ENCODE data around the gene CLPTM1L. TPM values are rescaled to one million over a fixed set of nuclear protein-coding genes. Genes with fewer than 3 reads are reported as not detected.

CLPTM1L gene
- total RNA-seq, 2 experiments from 2014 or later: 47.2 to 47.4 TPM

DNA sequence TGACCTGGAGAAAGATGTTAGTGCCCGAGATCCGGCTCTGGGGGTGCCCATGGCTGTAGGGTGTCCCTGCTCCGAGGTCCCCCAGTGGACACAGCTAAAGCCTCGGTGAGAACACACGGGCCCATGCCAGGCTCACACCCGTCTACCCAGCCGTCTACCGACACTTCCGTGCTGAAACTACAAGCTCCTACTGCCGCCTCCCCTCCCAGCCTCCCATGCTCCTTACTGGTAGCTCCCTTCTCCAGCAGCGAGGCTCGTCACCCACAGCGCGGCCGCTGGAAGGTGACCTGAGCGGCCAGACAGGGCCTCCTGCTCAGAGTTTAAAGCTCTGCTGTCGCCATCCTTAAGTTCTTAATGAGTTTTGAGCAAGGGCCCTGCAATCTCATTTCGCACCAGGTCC is 33.2 kb upstream of the CLPTM1L start:
- Mint-ChIP-seq H3K36me3 (ENCODE audit: low read depth) (no peaks in the 10 kb centered on the region), H3K4me3 (no peak overlapping the region), H3K4me1 (ENCODE audit: low read depth) (peaks cover 4% of the 10 kb centered on the region), H3K27ac (no peak overlapping the region), H3K27me3 (no peaks in the 10 kb centered on the region), H3K9me3 (no peaks in the 10 kb centered on the region)
- intact Hi-C loops (cut with DNase I, micrococcal nuclease): no loop called here
- peaks cover 18% of the 10 kb centered on the region for H3K4me1 ChIP-seq (ENCODE audit: insufficient read depth, low read length)
- CTCF ChIA-PET: no interaction called here
- DNase-seq (peak in 1 of 14 experiments; percentile 12), ATAC-seq (ENCODE audit: poor library complexity) (no peak)
- no peak for TF ChIP-seq CTCF (IDR thresholded peaks at IDR 0.05)
- H3K9me3 ChIP-seq (ENCODE audit: control insufficient read depth in 1 of 2, insufficient read depth in 1 of 2, low read length in 2 of 2): peaks cover 0 to 11% of the 10 kb centered on the region in 2 experiments
- POLR2A ChIA-PET: interaction anchor here (2.0 kb wide), 1 partner anchor 9 kb away, joined by 4 read pairs; no protein-coding TSS in a partner anchor
- H3K27ac ChIP-seq (ENCODE audit: low read depth in 1 of 2, low read length in 2 of 2): no peak overlapping the region
- no peaks in the 10 kb centered on the region for H3K27me3 ChIP-seq (ENCODE audit: control insufficient read depth in 1 of 2, insufficient read depth in 2 of 2, low read length in 2 of 2)
- H3K36me3 ChIP-seq (ENCODE audit: insufficient read depth, low read length): no peaks in the 10 kb centered on the region
- no peak overlapping the region for H3K4me3 ChIP-seq (ENCODE audit: low read length)

- no peaks in the 10 kb centered on the region for H3K36me3 ChIP-seq (ENCODE audit: insufficient read depth, low read length)
- no peak for DNase-seq
- no peaks in the 10 kb centered on the region for H3K27me3 Mint-ChIP-seq
- no peaks in the 10 kb centered on the region for H3K36me3 Mint-ChIP-seq (ENCODE audit: low read depth)
- H3K4me3 ChIP-seq (ENCODE audit: low read length): no peak overlapping the region
- H3K27me3 ChIP-seq (ENCODE audit: control insufficient read depth in 1 of 2, insufficient read depth in 2 of 2, low read length in 2 of 2): no peaks in the 10 kb centered on the region
- H3K4me1 Mint-ChIP-seq (ENCODE audit: low read depth): peaks cover 4% of the 10 kb centered on the region
- H3K9me3 ChIP-seq (ENCODE audit: control insufficient read depth in 1 of 2, insufficient read depth in 1 of 2, low read length in 2 of 2): peaks cover 0 to 11% of the 10 kb centered on the region in 2 experiments
- intact Hi-C loops (cut with DNase I, micrococcal nuclease): no loop called here
- CTCF ChIA-PET: no interaction called here
- POLR2A ChIA-PET: interaction anchor here (2.0 kb wide), 1 partner anchor 10 kb away, joined by 4 read pairs; no protein-coding TSS in a partner anchor
- no peak for TF ChIP-seq CTCF (IDR thresholded peaks at IDR 0.05)
- peaks cover 18% of the 10 kb centered on the region for H3K4me1 ChIP-seq (ENCODE audit: insufficient read depth, low read length)
- ATAC-seq (ENCODE audit: poor library complexity): no peak
- H3K4me3 Mint-ChIP-seq: no peak overlapping the region
- H3K27ac Mint-ChIP-seq: no peak overlapping the region
- H3K9me3 Mint-ChIP-seq: no peaks in the 10 kb centered on the region
- no peak overlapping the region for H3K27ac ChIP-seq (ENCODE audit: low read depth in 1 of 2, low read length in 2 of 2)
These were observed 32.1 kb upstream of the CLPTM1L start for GRCh38 chr5:1376981-1377380.

DNA sequence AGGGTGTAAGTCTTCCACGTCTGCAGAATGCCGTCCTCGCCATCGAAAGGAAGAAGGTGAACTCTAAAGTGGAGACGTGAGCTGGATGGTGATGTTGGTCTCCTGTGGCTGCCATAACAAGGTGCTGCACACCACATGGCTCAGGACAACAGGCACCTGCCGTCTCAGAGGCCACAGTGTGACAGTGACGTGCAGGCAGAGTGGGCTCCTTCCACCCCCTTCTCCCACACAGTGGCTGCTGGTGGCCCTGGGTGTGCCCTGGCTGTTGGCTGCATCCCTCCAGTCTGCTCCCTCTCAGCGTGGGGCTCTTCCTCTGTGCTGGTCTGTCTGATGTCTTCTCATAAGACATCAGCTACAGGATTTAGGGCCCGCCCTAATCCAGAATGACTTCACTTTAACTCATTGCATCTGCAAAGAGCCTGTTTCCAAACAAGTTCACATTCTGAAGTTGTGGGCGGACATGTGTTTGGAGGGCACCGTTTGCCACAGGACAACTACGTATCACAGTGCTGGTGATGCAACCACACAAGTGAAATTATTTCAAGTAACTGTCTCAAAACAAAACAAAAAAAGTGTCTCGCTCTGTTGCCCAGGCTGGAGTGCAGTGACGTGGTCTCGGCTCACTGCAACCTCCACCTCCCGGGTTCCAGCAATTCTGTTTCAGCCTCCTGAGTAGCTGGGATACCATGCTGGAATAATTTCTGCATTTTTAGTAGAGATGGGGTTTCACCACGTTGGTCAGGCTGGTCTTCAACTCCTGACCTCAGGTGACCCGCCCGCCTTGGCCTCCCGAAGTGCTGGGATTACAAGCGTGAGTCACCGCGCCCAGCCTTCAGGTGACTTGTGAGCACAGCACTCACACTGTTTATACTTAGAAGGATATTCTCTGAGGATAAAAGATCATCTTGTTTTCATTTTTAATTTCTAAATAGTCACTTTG is 31.2 kb upstream of the CLPTM1L start:
- H3K36me3 ChIP-seq (ENCODE audit: insufficient read depth, low read length): no peaks in the 10 kb centered on the region
- DNase-seq (peak in 1 of 14 experiments; percentile 6), ATAC-seq (ENCODE audit: poor library complexity) (no peak)
- no peak overlapping the region for H3K4me3 Mint-ChIP-seq
- ChIA-PET CTCF (no interaction called here), POLR2A (interaction anchor here (2.0 kb wide), 1 partner anchor 11 kb away, joined by 4 read pairs; no protein-coding TSS in a partner anchor)
- no peaks in the 10 kb centered on the region for H3K36me3 Mint-ChIP-seq (ENCODE audit: low read depth)
- H3K27me3 Mint-ChIP-seq: no peaks in the 10 kb centered on the region
- H3K4me1 Mint-ChIP-seq (ENCODE audit: low read depth): peaks cover 4% of the 10 kb centered on the region
- no peak overlapping the region for H3K27ac ChIP-seq (ENCODE audit: low read depth in 1 of 2, low read length in 2 of 2)
- H3K27ac Mint-ChIP-seq: no peak overlapping the region
- H3K9me3 ChIP-seq (ENCODE audit: control insufficient read depth in 1 of 2, insufficient read depth in 1 of 2, low read length in 2 of 2): peaks cover 0 to 11% of the 10 kb centered on the region in 2 experiments
- H3K4me1 ChIP-seq (ENCODE audit: insufficient read depth, low read length): peaks cover 17% of the 10 kb centered on the region
- H3K27me3 ChIP-seq (ENCODE audit: control insufficient read depth in 1 of 2, insufficient read depth in 2 of 2, low read length in 2 of 2): no peaks in the 10 kb centered on the region
- no peaks in the 10 kb centered on the region for H3K9me3 Mint-ChIP-seq
- H3K4me3 ChIP-seq (ENCODE audit: low read length): no peak overlapping the region
- intact Hi-C loops (cut with DNase I, micrococcal nuclease): no loop called here
- no peak for TF ChIP-seq CTCF (IDR thresholded peaks at IDR 0.05)
